GM19025 (cell line): ENCODE measurements around the gene PLEKHH1.
"Not testable (repeated sequence)": the region's sequence is repeated elsewhere in the genome, so short reads cannot be mapped to it uniquely, and the experiment has no call there.

ENCODE experiments used
- ATAC-seq: cut with Tn5 transposase; IDR thresholded peaks from one replicate; pipeline ENCODE4 v1.9.1; 2021; ENCODE audit warnings: mild to moderate bottlenecking, low read depth, moderate library complexity; ENCODE audit not compliant: unreplicated experiment

The PLEKHH1 gene

DNA sequence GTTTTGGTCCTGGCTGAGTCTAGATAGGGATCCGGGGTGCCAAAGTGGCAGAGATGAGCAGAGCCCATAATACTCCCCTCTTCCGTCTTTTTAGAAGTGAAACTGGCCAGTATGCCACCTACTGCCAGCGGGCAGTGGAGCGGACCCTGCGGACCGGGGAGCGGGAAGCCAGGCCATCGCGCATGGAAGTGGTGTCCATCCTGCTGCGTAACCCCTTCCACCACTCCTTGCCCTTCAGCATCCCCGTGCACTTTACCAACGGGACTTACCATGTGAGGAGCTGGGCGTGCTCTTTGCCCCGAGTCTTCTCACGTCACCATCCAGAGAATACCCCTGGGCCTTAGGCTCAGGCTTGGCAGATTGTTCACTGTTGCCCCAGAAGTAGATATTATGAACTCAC is 46.0 kb downstream of the PLEKHH1 start:
- ATAC-seq: no peak

DNA sequence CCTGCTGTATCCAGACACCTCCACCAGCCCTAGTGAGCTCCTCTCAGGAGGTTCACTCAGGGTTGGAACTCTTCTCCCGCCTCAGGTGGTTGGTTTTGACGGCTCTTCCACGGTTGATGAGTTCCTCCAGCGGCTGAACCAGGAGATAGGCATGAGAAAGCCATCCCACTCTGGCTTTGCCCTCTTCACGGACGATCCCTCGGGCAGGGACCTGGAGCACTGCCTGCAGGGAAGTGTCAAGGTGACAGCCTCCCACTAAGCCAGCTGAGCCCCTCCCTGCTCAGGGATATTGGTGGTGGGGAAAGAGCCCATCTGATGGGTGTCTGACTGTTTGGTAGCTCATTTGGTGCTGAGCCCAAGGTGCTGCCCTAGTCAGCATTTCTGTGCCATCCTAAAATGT is 46.5 kb downstream of the PLEKHH1 start:
- ATAC-seq: no peak

DNA sequence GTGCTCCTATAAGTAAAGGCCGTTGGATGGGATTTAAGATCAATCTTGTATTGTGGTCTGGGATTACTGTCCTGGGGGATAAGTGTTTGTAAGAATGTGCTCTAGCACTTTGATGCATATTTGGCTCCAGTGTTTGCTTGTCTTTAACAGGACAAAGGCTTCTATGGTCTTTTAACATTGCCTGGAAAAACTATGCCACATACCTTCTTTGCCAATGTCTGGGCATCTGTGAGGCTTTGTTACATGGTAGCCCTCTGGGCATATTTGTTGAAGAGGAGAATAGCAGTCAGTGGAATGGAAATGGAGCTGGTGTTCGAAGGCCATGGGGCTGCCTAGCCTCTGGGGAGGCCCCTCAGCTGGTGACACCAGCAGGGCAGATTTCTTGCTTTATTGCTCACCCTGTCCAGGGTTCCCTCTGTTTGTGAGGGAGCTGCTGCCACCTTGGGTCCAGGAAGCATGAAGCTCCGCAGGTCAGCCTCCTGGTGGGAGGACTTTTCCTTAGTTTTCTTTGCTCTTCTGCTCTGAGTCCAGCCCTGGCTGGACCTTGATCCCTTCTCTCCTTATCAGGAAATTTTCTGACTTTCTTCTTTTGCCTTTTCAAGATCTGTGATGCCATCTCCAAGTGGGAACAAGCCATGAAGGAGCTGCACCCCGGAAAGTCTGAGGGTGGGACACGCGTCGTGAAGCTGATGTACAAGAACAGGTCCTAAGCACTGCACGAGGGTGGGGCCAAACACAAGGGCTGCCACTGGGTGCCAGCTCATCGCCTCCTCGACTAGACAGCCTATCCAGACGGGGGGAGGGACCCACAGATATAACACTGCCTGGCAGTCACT is 47.5 kb downstream of the PLEKHH1 start:
- ATAC-seq: no peak

DNA sequence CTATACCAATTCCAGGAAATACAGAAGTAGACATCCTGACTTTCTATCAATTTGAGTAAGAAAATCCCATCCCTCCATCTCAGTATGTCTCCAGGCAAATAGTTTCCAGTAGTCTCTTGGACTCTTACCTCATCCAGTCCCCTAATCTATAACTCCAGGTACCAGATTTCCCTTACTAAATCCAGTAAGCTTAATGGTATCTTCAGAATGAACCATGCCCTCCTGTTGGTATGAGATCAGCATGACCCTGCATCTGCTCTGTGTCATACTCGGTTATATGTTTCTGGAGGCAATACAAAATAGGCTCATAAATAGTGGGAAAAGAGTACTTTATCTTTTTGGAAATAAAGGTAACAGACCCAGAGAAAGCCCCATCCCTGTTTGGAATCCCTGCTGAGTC is 48.6 kb downstream of the PLEKHH1 start:
- ATAC-seq: no peak

DNA sequence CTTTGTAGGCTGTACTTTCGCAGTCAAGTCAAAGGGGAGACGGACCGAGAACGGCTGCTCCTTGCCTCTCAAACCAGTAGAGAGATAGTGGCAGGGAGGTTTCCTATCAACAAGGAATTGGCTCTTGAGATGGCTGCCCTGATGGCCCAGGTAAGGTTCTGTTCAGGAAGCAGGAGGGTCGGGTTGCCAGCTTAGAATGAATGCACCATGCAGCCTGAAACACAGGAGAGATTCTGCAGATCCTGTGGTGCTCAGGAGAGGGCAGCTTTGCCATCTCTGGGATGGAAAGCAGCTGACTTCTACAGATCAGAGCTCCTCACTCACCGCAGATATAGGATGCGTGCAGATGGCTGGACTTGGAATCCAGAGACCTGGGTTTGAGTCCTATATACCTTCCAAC is 49.0 kb downstream of the PLEKHH1 start:
- no peak for ATAC-seq

DNA sequence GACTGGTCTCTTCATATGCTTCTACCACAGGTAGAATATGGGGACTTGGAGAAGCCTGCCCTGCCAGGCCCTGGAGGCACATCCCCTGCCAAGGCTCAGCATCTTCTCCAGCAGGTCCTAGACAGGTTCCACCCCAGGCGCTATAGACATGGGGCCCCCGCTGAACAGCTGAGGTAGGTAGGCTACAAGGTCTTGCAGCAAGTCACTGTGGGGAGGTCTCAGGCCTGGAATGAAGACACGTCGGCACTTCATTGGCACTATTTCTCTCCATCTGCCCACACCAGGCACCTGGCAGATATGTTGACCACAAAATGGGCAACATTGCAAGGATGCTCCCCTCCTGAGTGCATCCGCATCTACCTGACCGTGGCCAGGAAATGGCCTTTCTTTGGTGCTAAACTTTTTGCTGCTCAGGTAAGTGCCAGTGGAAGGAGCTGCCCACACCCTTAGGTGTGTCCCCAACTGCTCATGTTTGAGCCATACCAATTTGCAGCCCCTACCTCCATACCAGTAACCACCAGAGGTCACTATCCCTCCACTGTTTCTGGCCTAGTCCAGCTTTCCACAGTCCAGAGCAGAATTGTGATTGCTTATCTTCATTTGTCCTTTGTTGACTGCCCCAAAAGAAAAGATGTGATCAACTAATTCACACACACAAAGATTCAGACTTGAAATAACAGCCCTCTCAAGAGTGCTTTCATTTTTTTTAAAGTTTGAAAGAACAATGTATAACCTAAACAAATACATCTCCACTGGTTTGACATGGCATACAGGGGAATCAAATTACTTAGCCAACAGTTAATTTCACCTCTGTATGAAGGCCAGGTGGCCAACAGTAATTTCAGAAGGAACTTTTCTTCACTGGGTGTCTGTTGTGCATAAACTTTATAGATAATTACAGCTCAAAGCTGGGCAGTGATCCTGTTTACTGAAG is 50.9 kb downstream of the PLEKHH1 start:
- no peak for ATAC-seq

DNA sequence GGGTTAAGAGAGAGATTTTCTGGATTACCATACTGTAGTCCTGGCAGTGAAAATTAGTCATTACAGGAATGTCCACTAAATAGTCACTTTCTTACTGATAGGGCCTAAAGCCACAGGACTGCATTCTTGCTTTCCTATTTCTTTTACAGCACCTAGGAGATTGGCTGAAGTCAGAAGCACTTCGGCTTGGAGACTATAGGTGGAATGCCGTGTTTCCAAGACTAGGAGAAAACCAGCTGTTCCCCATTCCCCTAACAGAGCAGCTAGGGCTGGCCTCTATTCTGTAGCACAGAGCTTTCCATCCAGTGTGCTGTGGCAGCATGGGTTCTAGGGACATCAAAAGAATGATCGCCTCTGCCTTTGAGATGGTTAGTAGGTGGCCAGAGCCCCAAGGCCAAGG is 51.9 kb downstream of the PLEKHH1 start:
- no peak for ATAC-seq

DNA sequence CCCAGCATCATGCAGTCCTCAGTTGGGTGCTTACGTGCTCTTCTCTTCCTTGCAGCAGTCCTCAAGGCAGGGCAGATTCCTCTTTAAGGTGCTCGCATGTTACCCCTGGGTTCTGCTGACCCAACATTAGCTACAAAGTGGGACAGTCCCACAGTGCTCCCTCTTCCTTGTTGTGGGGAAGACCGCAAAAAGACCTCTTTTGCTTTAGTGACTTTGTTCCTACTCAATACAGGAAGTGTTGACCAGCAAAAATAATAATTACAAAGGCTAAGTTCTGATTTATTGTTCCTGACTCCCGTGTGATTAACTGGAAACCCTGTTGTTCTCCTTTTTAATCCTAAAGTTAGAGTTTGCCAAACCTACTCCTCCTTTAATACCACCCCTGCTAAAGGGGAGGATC is 53.3 kb downstream of the PLEKHH1 start:
- no peak for ATAC-seq

DNA sequence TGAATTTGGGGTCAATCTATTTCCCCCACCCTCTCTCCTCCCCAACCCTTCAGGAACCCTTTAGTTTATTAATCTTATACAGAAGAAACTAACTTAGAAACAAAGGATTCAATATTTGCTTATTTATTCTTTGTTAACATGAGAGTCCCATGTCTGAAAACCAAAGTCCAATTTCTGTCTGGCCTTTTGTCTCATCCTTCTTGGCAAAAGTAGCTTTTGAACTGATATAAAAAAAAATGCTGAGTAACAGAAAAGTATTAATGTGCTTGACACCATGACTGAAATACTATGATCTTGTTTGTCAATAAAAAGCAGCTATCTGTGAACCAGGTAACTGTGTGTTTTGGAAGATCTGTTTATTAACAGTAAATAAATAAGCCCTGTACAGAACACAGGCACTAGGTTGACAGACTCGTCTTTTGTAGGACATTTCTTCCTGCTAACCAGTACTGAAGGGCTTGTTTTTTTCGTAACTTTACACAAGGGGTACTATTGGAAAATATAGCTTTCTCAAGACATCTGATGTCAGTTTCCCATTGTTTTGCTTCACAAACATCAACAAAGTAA is 56.2 kb downstream of the PLEKHH1 start:
- ATAC-seq: no peak

DNA sequence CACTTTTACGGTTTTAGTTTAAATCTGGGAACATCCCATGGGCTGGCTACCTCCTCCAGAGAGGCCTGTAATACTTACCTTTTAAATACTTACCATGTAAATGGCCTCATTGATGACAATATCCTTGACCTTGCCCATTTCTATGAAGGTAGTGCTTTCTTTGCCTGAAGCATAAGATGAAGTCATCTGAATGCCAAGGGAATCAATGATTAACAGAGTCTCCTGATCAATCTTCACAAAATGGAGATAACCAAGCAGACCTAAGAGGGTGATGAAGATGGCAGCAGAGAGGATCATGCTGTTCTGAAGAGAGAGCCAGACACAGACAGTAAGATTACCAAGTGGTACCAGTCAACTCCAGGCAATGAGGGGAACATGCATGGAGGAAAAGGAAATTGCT is 60.6 kb downstream of the PLEKHH1 start:
- not testable (repeated sequence) for ATAC-seq

DNA sequence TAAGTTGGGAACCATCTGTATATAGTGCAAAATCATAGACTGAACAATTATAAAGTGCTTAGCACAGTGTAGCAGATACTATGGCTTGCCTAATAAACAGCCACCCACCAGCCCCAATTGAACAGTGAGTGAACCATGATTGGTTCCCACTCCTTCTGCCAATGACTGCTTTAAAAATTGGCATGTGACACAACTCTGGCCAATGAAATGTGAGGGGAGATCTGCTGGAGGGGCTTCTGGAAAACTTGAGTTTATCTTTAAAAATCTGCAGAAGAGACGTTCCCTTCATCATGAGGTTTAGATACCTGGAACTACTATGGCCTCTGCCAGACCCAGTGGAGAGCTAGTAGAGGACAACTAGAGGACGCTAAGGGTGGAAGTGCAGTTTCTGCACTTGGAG is 62.3 kb downstream of the PLEKHH1 start:
- ATAC-seq: no peak

DNA sequence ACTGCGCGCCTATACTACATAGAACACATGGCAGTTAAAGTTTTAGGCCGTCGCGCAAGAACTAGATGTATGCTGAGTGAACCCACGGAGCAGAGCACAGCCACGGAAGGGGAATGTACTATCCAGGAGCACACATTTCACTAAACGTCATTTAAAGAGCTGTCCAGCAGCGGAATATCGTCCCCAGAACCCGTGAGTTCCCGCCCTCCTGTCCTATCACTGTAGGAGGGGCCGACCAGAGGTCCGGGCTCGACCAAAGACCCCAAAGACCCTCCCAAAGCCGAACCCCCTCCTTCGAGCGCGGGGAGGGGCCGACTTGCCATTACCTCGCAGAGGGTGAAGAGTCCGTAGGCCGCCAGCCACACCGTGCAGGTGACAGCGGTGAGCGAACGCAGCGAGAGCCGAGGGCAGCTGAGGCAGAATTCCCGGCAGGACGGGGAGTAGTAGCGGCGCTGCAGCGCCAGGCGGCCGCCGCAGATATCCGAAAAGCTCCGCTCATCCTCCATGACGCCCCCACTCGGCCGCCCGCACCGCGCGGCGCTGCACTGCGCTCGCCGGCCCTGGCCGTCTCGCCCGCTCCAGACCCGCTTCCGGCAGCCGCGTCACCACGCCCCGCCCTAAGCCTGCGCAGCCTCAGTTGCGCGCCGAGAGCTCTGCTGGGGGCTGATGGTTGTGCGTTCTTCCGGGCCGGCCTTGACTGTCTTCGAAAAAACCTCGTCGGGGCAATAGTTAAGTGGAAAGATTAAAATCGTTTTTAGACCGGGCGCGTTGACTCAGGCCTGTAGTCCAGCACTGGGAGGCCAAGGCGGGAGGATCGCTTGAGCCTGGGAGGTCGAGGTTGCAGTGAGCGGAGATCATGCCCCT is 66.8 kb downstream of the PLEKHH1 start, which contains the start of gene PIGH:
PIGH (minus strand) TSS at position 571 of the 864 bp plus-strand sequence; CDS start at position 506, 65 bp downstream.
- ATAC-seq: peak; percentile 93

DNA sequence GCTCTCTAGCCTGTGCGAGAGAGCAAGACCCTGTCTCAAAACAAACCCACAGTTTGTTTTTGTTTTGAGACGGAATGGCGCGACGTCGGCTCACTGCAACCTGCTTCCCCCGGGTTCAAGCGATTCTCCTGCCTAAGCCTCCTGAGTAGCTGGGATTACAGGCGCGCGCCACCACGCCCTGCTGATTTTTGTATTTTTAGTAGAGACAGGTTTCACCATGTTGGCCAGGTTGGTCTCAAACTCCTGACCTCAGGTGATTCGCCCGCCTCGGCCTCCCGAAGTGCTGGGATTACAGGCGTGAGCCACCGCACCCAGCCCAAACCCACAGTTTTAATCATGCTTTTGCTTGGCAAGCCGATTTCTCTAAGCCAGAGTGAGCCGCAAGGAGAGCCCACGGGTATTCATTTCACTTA is 67.5 kb downstream of the PLEKHH1 start:
- ATAC-seq: peak; percentile 3

DNA sequence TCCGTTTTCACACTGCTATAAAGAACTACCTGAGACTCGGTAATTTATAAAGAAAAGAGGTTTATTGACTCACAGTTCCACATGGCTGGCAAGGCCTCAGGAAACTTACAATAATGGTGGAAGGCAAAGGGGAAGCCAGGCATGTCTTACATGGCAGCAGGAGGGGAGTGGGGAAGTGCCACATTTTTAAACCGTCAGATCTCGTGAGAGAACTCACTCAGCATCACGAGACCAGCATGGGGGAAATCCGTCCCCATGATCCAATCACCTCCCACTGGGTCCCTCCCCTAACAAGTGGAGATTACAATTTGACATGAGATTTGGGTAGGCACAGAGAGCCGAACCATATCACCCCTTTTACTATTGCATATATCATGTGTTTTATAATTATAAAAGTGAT is 69.0 kb downstream of the PLEKHH1 start:
- no peak for ATAC-seq

DNA sequence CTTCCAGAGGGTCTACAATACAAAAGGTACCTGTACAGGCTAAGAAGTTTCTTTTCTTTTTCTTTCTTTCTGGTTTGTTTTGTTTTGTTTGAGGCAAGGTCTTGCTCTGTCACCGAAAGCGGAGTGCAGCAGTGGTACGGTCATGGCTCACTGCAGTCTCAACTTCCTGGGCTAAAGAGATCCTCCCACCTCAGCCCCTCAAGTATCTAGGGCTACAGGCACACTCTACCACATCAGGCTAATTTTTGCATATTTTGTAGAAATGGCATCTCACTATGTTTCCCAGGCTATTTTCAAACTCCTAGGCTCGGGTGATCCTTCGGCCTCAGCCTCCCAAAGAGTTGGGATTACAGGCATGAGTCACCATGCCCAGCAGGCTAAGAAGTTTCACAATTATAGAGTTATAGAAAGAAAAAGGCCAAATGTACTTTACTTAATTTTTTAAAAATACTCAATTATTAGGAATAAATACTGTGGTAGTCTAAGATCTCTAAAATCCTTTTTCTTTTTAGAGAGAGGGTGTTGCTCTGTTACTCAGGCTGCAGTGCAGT is 70.0 kb downstream of the PLEKHH1 start:
- peak; percentile 33 for ATAC-seq

DNA sequence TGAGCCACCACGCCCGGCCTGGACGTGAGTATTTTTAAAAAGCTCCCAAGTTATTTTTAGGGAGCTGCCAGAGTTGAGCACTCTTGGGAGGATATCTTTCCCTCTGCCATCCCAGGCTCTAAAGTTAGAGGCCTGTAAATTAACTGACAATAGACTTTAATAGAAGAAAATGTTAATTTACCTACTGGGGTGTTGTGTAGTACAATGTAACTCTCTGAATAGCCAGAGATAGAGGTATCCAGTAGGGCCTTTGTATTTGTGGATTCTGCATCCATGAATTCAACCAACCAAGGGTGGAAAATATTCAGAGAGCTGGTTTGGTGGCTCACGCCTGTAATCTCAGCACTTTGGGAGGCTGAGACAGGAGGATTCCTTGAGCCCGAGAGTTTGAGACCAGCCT is 74.6 kb downstream of the PLEKHH1 start:
- ATAC-seq: no peak

DNA sequence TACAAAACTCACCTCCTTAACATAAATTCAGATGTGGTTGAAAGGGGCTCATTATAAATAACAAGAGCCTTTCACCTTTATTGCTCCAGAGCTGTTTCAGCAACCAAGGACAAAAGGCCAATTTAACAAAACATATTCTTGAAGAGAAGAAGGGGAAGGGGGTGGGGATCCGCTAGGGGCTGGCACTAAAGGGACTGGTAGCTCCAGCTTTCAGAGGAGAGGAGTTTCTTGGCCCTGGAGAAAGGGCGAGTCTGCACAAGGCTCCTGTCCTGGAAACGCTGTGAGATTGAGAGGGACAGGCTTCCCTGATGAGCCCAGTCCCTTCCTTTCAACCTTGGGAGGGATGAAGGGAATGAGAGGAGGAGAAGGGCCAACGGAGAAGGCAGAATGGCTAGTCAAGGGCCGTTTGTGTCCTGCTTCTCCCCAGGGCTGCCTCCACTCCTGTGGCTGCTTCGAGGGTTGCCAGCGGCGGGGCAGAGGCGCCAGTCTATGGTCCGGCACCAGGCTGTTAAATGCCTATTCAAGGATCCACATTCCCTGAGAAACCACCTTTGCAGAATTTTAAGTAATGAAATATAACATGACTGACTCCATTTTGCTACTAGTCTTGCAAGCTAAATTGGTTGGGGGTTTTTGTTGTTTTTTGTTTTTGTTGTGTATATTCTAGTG is 76.7 kb downstream of the PLEKHH1 start:
- ATAC-seq: no peak

DNA sequence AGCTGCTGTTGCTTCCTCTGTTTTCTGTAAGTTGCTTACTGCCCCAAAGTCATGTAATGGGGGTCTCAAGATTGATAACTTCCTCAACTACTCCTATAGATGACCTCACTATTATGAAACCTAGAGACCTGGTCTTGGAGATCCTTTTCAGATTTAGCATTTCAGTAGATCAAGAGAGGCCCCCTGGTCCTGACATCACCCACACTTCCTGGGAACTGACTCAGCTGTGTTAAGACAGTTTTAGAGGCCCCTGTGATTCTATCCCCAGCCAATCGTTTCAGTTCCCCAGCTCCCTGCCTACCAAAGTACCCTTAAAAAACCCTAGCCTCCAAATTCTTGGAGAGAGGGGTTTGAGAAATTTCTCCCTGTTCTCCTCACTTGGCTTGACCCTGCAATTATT is 77.4 kb downstream of the PLEKHH1 start:
- no peak for ATAC-seq

DNA sequence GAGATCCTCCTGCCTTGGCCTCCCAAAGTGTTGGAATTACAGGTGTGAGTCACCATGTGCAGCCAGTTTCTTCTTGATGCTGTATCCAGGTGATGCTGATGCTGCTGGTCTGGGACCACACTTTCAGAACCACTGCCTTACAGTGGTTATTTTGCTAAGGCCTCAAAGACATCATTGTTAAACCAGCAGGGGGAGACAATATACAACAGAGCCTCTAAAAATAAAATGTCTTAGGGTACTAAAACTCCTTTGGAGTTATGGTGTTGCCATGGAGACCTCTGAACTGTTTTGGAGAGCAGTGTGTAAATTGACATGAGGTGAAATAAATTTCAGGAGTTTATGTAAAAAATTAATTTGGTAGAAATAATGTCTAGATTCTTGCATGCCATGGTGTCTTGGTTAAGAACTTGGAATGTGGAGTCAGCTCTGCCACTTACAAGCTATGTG is 85.5 kb downstream of the PLEKHH1 start:
- no peak for ATAC-seq
